ENCODE measurements around the gene PTCSC3. TPM values are rescaled to one million over a fixed set of nuclear protein-coding genes. Genes with fewer than 3 reads are reported as not detected.

Gene PTCSC3
- total RNA-seq, 1 donor from 2014 or later: not detected

DNA sequence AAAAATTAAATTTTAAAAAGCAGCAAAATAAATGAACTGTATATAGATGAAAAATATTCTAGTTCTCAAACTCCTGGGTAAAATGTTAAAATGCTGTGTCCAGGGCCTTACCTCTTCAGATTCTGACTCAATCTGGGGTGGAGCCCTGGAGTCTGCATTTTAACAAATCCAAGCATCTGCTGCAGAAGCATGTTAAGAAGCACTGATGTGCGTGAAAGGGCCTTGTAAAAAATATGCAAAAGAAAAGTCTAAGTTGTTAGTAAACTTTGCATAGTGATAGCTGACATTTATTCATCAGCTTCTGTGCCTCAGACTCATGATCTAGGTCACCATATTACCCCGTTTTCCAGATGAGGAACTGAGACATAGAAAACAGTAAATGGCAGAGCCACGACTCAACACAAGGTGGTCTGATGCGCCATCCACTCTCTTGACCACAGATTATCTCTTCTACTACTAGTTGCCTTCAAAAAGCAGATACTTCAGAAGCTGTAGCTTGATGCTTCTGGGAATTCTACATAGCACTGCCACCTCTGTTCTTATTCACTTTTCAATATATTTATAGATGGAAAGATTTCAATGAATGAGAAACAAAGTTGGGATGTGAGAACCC lies 28.0 kb upstream of the PTCSC3 start:
- H3K27me3 Mint-ChIP-seq (ENCODE audit: unreplicated experiment): peaks cover under 1% of the 10 kb centered on the region
- no peaks in the 10 kb centered on the region for H3K4me1 Mint-ChIP-seq (ENCODE audit: unreplicated experiment)
- no peak for DNase-seq (ENCODE audit: low spot score)
- H3K36me3 Mint-ChIP-seq (ENCODE audit: low read depth, unreplicated experiment): no peaks in the 10 kb centered on the region
- TF ChIP-seq, protein P1, sequence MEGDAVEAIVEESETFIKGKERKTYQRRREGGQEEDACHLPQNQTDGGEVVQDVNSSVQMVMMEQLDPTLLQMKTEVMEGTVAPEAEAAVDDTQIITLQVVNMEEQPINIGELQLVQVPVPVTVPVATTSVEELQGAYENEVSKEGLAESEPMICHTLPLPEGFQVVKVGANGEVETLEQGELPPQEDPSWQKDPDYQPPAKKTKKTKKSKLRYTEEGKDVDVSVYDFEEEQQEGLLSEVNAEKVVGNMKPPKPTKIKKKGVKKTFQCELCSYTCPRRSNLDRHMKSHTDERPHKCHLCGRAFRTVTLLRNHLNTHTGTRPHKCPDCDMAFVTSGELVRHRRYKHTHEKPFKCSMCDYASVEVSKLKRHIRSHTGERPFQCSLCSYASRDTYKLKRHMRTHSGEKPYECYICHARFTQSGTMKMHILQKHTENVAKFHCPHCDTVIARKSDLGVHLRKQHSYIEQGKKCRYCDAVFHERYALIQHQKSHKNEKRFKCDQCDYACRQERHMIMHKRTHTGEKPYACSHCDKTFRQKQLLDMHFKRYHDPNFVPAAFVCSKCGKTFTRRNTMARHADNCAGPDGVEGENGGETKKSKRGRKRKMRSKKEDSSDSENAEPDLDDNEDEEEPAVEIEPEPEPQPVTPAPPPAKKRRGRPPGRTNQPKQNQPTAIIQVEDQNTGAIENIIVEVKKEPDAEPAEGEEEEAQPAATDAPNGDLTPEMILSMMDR (IDR thresholded peaks at IDR 0.05; ENCODE audit: unreplicated experiment): no peak
- no peaks in the 10 kb centered on the region for H3K9me3 Mint-ChIP-seq (ENCODE audit: unreplicated experiment)
- H3K27ac Mint-ChIP-seq (ENCODE audit: unreplicated experiment): no peak overlapping the region
- H3K4me3 Mint-ChIP-seq (ENCODE audit: unreplicated experiment): no peak overlapping the region

DNA sequence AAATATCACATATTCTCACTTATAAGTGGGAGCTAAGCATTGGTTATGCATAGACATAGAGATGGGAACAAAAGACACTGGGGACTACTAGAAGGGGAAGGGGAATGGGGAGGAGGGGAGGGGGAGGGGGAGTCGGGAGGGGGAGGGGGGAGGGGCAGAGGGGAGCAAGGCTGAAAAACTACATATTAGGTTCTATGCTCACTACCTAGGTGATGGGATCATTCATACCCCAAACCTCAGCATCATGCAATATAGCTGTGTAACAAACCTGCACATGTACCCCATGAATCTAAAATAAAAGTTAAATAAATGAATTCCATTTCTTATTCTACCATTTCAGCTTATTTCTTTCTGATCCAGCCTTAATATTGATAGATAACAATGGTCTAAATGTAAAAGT lies 21.9 kb upstream of the PTCSC3 start:
- H3K27me3 Mint-ChIP-seq (ENCODE audit: unreplicated experiment): no peaks in the 10 kb centered on the region
- no peak overlapping the region for H3K27ac Mint-ChIP-seq (ENCODE audit: unreplicated experiment)
- no peak for DNase-seq (ENCODE audit: low spot score)

DNA sequence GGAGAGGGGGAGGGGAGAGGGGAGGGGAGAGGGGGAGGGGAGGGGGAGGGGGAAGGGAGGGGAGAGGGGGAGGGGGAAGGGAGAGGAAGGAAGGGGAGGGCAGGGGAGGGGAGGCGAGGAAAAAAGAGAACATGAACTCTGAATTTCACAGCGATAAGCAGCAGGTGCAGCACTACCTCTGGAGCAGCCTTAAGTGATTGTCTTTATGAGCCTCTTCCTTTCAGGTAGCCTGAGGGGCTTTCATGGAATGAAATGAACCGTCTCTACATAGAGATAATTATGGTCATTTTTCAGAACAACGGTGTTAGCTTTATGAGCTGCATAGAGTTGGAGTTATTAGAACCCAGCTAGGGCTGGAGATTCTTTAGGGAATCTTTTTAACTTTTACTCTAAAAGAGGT lies 18.1 kb upstream of the PTCSC3 start:
- TF ChIP-seq, protein P1 (IDR thresholded peaks at IDR 0.05; ENCODE audit: unreplicated experiment): no peak
- peaks cover 1% of the 10 kb centered on the region for H3K27me3 Mint-ChIP-seq (ENCODE audit: unreplicated experiment)
- H3K27ac Mint-ChIP-seq (ENCODE audit: unreplicated experiment): no peak overlapping the region
- H3K36me3 Mint-ChIP-seq (ENCODE audit: low read depth, unreplicated experiment): no peaks in the 10 kb centered on the region
- DNase-seq (ENCODE audit: low spot score): no peak
- H3K9me3 Mint-ChIP-seq (ENCODE audit: unreplicated experiment): no peaks in the 10 kb centered on the region
- no peaks in the 10 kb centered on the region for H3K4me1 Mint-ChIP-seq (ENCODE audit: unreplicated experiment)
- H3K4me3 Mint-ChIP-seq (ENCODE audit: unreplicated experiment): no peak overlapping the region

More for the DNA sequence above, 21.9 kb upstream of the PTCSC3 start:
- no peaks in the 10 kb centered on the region for H3K4me1 Mint-ChIP-seq (ENCODE audit: unreplicated experiment)
- H3K4me3 Mint-ChIP-seq (ENCODE audit: unreplicated experiment): no peak overlapping the region
- no peaks in the 10 kb centered on the region for H3K36me3 Mint-ChIP-seq (ENCODE audit: low read depth, unreplicated experiment)
- TF ChIP-seq, protein P1 (IDR thresholded peaks at IDR 0.05; ENCODE audit: unreplicated experiment): no peak
- no peaks in the 10 kb centered on the region for H3K9me3 Mint-ChIP-seq (ENCODE audit: unreplicated experiment)

DNA sequence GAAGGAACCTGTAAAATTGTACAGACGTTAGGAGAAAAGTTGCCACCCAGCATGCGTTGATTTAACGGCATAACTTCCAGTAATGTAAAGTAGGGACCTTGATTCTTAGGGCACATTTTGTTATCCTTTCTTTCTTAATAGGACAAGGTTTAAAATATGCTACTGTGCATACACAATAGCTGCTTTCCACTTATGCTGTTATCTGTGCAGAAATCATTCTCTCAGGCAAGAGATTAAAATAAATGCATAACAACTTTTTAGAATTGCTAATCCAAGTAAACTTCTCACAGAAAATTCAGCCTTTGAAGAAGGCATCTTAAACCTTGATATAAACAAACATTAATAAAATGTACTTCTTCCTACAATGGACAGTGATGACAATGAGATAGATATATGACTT lies 16.0 kb upstream of the PTCSC3 start:
- H3K4me1 Mint-ChIP-seq (ENCODE audit: unreplicated experiment): no peaks in the 10 kb centered on the region
- TF ChIP-seq, protein P1 (IDR thresholded peaks at IDR 0.05; ENCODE audit: unreplicated experiment): no peak
- no peaks in the 10 kb centered on the region for H3K9me3 Mint-ChIP-seq (ENCODE audit: unreplicated experiment)
- no peak overlapping the region for H3K27ac Mint-ChIP-seq (ENCODE audit: unreplicated experiment)
- no peaks in the 10 kb centered on the region for H3K36me3 Mint-ChIP-seq (ENCODE audit: low read depth, unreplicated experiment)
- peaks cover 1% of the 10 kb centered on the region for H3K27me3 Mint-ChIP-seq (ENCODE audit: unreplicated experiment)
- no peak for DNase-seq (ENCODE audit: low spot score)
- no peak overlapping the region for H3K4me3 Mint-ChIP-seq (ENCODE audit: unreplicated experiment)

DNA sequence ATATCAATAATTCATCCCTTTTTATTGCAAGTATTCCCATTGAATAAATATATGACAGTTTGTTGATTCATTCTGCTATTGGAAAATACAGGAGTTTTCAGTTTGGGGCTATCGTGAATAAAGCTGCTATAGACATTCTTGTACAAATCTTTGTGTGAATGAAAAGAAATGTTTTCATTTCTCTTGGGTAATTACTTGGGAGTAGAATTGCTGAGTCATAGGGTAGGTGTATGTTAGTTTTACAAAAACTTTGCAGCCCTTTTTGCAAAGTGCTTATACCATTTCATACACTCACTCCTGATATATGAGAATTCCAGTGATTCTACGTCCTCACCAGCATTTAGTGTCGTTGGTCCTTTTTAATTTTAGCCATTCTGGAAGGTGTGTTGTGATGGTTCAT lies 6.9 kb upstream of the PTCSC3 start:
- H3K27ac Mint-ChIP-seq (ENCODE audit: unreplicated experiment): no peak overlapping the region
- no peaks in the 10 kb centered on the region for H3K9me3 Mint-ChIP-seq (ENCODE audit: unreplicated experiment)
- no peaks in the 10 kb centered on the region for H3K4me1 Mint-ChIP-seq (ENCODE audit: unreplicated experiment)
- TF ChIP-seq, protein P1 (IDR thresholded peaks at IDR 0.05; ENCODE audit: unreplicated experiment): no peak
- no peaks in the 10 kb centered on the region for H3K36me3 Mint-ChIP-seq (ENCODE audit: low read depth, unreplicated experiment)
- H3K4me3 Mint-ChIP-seq (ENCODE audit: unreplicated experiment): no peak overlapping the region
- H3K27me3 Mint-ChIP-seq (ENCODE audit: unreplicated experiment): no peaks in the 10 kb centered on the region
- DNase-seq (ENCODE audit: low spot score): no peak

Data from endothelial cell (in vitro differentiated cells).